Mesendoderm (in vitro differentiated cells): ENCODE measurements around the gene ZFAND2A.

Source experiments
- DNase-seq: peaks from one replicate; pipeline ENCODE4 v3.0.0; 2013
- H2AK5ac ChIP-seq: 2 replicates; pipeline ENCODE4 v1.6.1; 2013; ENCODE audit warnings: low read length, inconsistent platforms
- H2BK120ac ChIP-seq: 2 replicates; pipeline ENCODE4 v1.6.1; 2013; ENCODE audit warnings: low read depth, mild to moderate bottlenecking, low read length, moderate library complexity, mixed read lengths
- H2BK15ac ChIP-seq: replicated peaks from 2 replicates; pipeline ENCODE4 v1.6.1; 2013; ENCODE audit warnings: low read depth, mild to moderate bottlenecking, moderate library complexity
- H2BK5ac ChIP-seq: 2 replicates; pipeline ENCODE4 v1.6.1; 2013; ENCODE audit warnings: low read length, inconsistent platforms
- H3K18ac ChIP-seq: 2 replicates; pipeline ENCODE4 v1.6.1; 2013; ENCODE audit warnings: mild to moderate bottlenecking, low read length, mixed read lengths
- H3K23ac ChIP-seq: one replicate; pipeline ENCODE4 v1.6.1; 2013; ENCODE audit warnings: low read length
- H3K27ac ChIP-seq: 2 replicates; pipeline ENCODE4 v1.5.1; 2013; ENCODE audit warnings: low read depth, mild to moderate bottlenecking, inconsistent platforms, low read length, moderate library complexity
- H3K27me3 ChIP-seq: 2 replicates; pipeline ENCODE4 v1.6.1; 2013; ENCODE audit warnings: low read length, control low read depth, mild to moderate bottlenecking, inconsistent platforms; ENCODE audit not compliant: insufficient read depth, poor library complexity
- H3K36me3 ChIP-seq: 2 replicates; pipeline ENCODE4 v1.6.1; 2013; ENCODE audit warnings: low read length, inconsistent platforms; ENCODE audit not compliant: control insufficient read depth, insufficient read depth
- H3K4ac ChIP-seq: one replicate; pipeline ENCODE4 v1.6.1; 2013; ENCODE audit warnings: low read depth, mild to moderate bottlenecking, low read length, moderate library complexity
- H3K4me1 ChIP-seq: 2 replicates; pipeline ENCODE4 v1.6.1; 2013; ENCODE audit warnings: low read depth, low read length, inconsistent platforms; ENCODE audit not compliant: control insufficient read depth
- H3K4me2 ChIP-seq: 2 replicates; pipeline ENCODE4 v1.6.1; 2013; ENCODE audit warnings: low read length
- H3K4me3 ChIP-seq: 2 replicates; pipeline ENCODE4 v1.5.1; 2013; ENCODE audit warnings: mild to moderate bottlenecking, low read length
- H3K56ac ChIP-seq: one replicate; pipeline ENCODE4 v1.6.1; 2013; ENCODE audit warnings: low read length
- H3K79me1 ChIP-seq: 2 replicates; pipeline ENCODE4 v1.6.1; 2013; ENCODE audit warnings: low read length, inconsistent platforms
- H3K79me2 ChIP-seq: 2 replicates; pipeline ENCODE4 v1.6.1; 2013; ENCODE audit warnings: mild to moderate bottlenecking, low read length; ENCODE audit not compliant: control insufficient read depth, insufficient read depth
- H3K9ac ChIP-seq: 2 replicates; pipeline ENCODE4 v1.6.1; 2013; ENCODE audit warnings: low read length, inconsistent platforms
- H4K5ac ChIP-seq: one replicate; pipeline ENCODE4 v1.6.1; 2013; ENCODE audit warnings: low read length
- H4K8ac ChIP-seq: one replicate; pipeline ENCODE4 v1.6.1; 2013; ENCODE audit warnings: low read depth, mild to moderate bottlenecking, control low read depth, low read length, moderate library complexity
- WGBS: extraction: QIAGEN DNeasy Blood & Tissue Kit; methylation state at CpG from one replicate; pipeline ENCODE4 v1.1.7; 2013; ENCODE audit warnings: low lambda C conversion rate, missing lambda C conversion rate; ENCODE audit not compliant: insufficient coverage; ENCODE audit errors: extremely low coverage; 5-methylcytosine and 5-hydroxymethylcytosine counted together

ZFAND2A gene

GRCh38 chr7:1124164-1124563, 35.8 kb downstream of the ZFAND2A start:
- H3K18ac ChIP-seq = no peak overlapping the region
- H3K36me3 ChIP-seq = no peaks in the 10 kb centered on the region
- H3K56ac ChIP-seq = peak overlapping the region; percentile 57
- no peak overlapping the region for H3K4me3 ChIP-seq
- H3K79me1 ChIP-seq = peaks cover 8% of the 10 kb centered on the region
- no peak overlapping the region for H2BK15ac ChIP-seq
- no peaks in the 10 kb centered on the region for H3K27me3 ChIP-seq
- no peak for DNase-seq
- H3K79me2 ChIP-seq = peaks cover 4% of the 10 kb centered on the region
- H2BK5ac ChIP-seq = no peak overlapping the region
- H4K5ac ChIP-seq = no peak overlapping the region
- no peak overlapping the region for H3K23ac ChIP-seq
- H3K4me1 ChIP-seq = no peaks in the 10 kb centered on the region
- H3K4ac ChIP-seq = no peak overlapping the region
- peak overlapping the region; percentile 29 for H3K9ac ChIP-seq
- H2BK120ac ChIP-seq = no peak overlapping the region
- H3K27ac ChIP-seq = no peak overlapping the region
- H4K8ac ChIP-seq = no peak overlapping the region
- H2AK5ac ChIP-seq = no peak overlapping the region
- no peak overlapping the region for H3K4me2 ChIP-seq
- WGBS = no CpG with 5 or more reads among the region's 11 CpGs

GRCh38 chr7:1123715-1124114, 36.3 kb downstream of the ZFAND2A start:
- H2AK5ac ChIP-seq = no peak overlapping the region
- H2BK15ac ChIP-seq = no peak overlapping the region
- H4K5ac ChIP-seq = no peak overlapping the region
- H3K4ac ChIP-seq = no peak overlapping the region
- H2BK5ac ChIP-seq = no peak overlapping the region
- peaks cover 4% of the 10 kb centered on the region for H3K79me2 ChIP-seq
- H3K4me3 ChIP-seq = no peak overlapping the region
- no peak overlapping the region for H3K4me2 ChIP-seq
- H3K36me3 ChIP-seq = no peaks in the 10 kb centered on the region
- H3K4me1 ChIP-seq = no peaks in the 10 kb centered on the region
- no peak overlapping the region for H3K27ac ChIP-seq
- no peak overlapping the region for H2BK120ac ChIP-seq
- H3K27me3 ChIP-seq = no peaks in the 10 kb centered on the region
- no peak overlapping the region for H3K18ac ChIP-seq
- H3K23ac ChIP-seq = no peak overlapping the region
- peak overlapping the region; percentile 45 for H3K56ac ChIP-seq
- H3K79me1 ChIP-seq = peaks cover 8% of the 10 kb centered on the region
- peak overlapping the region; percentile 31 for H3K9ac ChIP-seq
- WGBS = no CpG with 5 or more reads among the region's 17 CpGs
- peak; percentile 92 for DNase-seq
- H4K8ac ChIP-seq = no peak overlapping the region

DNA sequence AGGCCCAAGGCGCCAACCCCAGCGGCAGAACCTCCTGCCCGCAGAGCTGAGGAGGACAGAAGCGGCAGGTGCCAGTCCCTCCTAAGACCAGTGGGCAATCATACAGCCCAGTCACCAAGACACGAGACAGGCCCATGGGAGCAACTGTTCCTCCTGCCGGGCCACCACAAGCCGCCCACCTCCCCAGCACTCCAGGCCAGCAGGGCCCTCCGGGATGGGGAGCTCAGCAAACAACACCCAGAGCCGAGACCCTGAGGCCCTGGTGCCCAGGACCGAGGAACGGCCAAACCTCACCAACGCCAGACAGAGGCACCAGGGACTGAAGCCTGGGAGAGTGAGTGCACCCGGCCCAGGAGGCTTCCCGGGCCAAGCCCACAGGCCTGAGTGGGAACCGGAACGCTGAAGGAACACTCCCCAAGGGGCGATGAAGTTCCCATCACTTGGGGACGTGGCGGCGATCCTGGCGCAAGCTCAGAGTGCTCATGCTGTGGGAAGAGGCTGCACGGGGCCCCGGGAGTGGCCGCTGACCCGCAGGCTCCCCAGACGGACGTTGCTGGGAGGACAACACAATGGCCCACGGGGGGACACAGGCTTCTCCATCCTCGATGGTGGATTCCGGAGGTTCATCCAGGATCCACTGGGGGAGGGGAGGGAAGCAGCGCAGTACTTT, 37.0 kb downstream of the ZFAND2A start:
- DNase-seq = no peak
- Histone ChIP-seq H2BK5ac (no peak overlapping the region), H3K9ac (no peak overlapping the region), H3K4me1 (no peaks in the 10 kb centered on the region), H3K79me1 (peaks cover 8% of the 10 kb centered on the region), H3K36me3 (no peaks in the 10 kb centered on the region), H4K8ac (no peak overlapping the region), H3K27ac (peak overlapping the region; percentile 19), H3K4me2 (no peak overlapping the region), H3K56ac (peak overlapping the region; percentile 17), H2BK15ac (no peak overlapping the region), H3K18ac (no peak overlapping the region), H4K5ac (no peak overlapping the region), H2BK120ac (no peak overlapping the region), H3K27me3 (no peaks in the 10 kb centered on the region), H2AK5ac (no peak overlapping the region), H3K79me2 (peaks cover 4% of the 10 kb centered on the region), H3K23ac (peak overlapping the region; percentile 48), H3K4ac (no peak overlapping the region), H3K4me3 (no peak overlapping the region)
- no CpG with 5 or more reads among the region's 31 CpGs for whole genome bisulfite sequencing

GRCh38 chr7:1121886-1122831, 37.8 kb downstream of the ZFAND2A start:
- Histone ChIP-seq H3K36me3 (no peaks in the 10 kb centered on the region), H3K79me2 (peaks cover 4% of the 10 kb centered on the region), H3K4me2 (no peak overlapping the region), H3K79me1 (peaks cover 8% of the 10 kb centered on the region), H4K8ac (no peak overlapping the region), H3K27me3 (no peaks in the 10 kb centered on the region), H3K4me1 (no peaks in the 10 kb centered on the region), H3K4me3 (no peak overlapping the region), H3K4ac (no peak overlapping the region), H2AK5ac (no peak overlapping the region), H3K18ac (no peak overlapping the region), H3K23ac (peak overlapping the region; percentile 48), H3K56ac (no peak overlapping the region), H2BK5ac (no peak overlapping the region), H2BK120ac (no peak overlapping the region), H4K5ac (no peak overlapping the region), H3K9ac (no peak overlapping the region), H2BK15ac (no peak overlapping the region), H3K27ac (no peak overlapping the region)
- no CpG with 5 or more reads among the region's 28 CpGs for WGBS
- DNase-seq = no peak

- Histone ChIP-seq H2BK5ac (no peak overlapping the region), H2AK5ac (no peak overlapping the region), H2BK15ac (no peak overlapping the region), H3K18ac (no peak overlapping the region), H3K79me1 (peaks cover 8% of the 10 kb centered on the region), H4K5ac (no peak overlapping the region), H3K79me2 (peaks cover 4% of the 10 kb centered on the region), H3K4me1 (no peaks in the 10 kb centered on the region), H3K23ac (no peak overlapping the region), H3K56ac (no peak overlapping the region), H3K9ac (no peak overlapping the region), H2BK120ac (no peak overlapping the region), H4K8ac (no peak overlapping the region), H3K27ac (no peak overlapping the region), H3K4ac (no peak overlapping the region), H3K27me3 (no peaks in the 10 kb centered on the region), H3K36me3 (no peaks in the 10 kb centered on the region), H3K4me3 (no peak overlapping the region), H3K4me2 (no peak overlapping the region)
- no CpG with 5 or more reads among the region's 14 CpGs for WGBS
- no peak for DNase-seq
Measured at GRCh38 chr7:1121476-1121875, 38.5 kb downstream of the ZFAND2A start.
